ENCODE measurements around the gene CCNY.

Gene CCNY

GRCh38 chr10:35487336-35488034 is 151.2 kb downstream of the CCNY start:
- no peak for TF ChIP-seq SIN3A (IDR thresholded peaks at IDR 0.05; ENCODE audit: borderline replicate concordance, insufficient read depth, low read length)
- TF ChIP-seq, protein P1, sequence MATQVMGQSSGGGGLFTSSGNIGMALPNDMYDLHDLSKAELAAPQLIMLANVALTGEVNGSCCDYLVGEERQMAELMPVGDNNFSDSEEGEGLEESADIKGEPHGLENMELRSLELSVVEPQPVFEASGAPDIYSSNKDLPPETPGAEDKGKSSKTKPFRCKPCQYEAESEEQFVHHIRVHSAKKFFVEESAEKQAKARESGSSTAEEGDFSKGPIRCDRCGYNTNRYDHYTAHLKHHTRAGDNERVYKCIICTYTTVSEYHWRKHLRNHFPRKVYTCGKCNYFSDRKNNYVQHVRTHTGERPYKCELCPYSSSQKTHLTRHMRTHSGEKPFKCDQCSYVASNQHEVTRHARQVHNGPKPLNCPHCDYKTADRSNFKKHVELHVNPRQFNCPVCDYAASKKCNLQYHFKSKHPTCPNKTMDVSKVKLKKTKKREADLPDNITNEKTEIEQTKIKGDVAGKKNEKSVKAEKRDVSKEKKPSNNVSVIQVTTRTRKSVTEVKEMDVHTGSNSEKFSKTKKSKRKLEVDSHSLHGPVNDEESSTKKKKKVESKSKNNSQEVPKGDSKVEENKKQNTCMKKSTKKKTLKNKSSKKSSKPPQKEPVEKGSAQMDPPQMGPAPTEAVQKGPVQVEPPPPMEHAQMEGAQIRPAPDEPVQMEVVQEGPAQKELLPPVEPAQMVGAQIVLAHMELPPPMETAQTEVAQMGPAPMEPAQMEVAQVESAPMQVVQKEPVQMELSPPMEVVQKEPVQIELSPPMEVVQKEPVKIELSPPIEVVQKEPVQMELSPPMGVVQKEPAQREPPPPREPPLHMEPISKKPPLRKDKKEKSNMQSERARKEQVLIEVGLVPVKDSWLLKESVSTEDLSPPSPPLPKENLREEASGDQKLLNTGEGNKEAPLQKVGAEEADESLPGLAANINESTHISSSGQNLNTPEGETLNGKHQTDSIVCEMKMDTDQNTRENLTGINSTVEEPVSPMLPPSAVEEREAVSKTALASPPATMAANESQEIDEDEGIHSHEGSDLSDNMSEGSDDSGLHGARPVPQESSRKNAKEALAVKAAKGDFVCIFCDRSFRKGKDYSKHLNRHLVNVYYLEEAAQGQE (IDR thresholded peaks at IDR 0.05; ENCODE audit: insufficient read depth in 1 of 2, low read depth in 2 of 2, low read length in 2 of 2) = no peak
- no peak for TF ChIP-seq FOXP2 (optimal IDR thresholded peaks at IDR 0.05; ENCODE audit: borderline replicate concordance, extremely low read depth, extremely low read length, insufficient read depth)
- TF ChIP-seq TAF1 (IDR thresholded peaks at IDR 0.05; ENCODE audit: borderline replicate concordance, insufficient read depth, low read length) = no peak
- no peak for TF ChIP-seq POLR2AphosphoS5 (IDR thresholded peaks at IDR 0.05; ENCODE audit: low read depth, low read length)

DNA sequence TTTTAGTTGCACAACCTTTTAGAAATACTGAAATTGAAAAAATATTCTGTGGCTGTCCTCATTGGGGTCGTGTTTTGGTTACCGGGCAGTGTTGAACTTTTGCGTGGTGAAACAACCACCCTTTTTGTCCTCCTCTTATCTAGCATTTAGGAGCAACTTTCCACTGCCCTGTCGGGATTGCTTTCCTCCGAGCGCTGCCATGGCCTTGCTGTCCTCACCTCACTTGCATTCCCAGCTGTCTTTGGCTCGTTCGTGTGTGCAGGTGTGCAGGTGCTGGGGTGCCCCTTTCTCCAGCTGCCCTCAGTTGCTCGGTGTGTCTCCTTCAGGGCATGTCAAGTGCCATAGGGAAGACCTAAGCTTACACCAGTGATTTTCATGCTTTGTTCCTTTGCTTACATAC is 151.9 kb downstream of the CCNY start:
- TF ChIP-seq TAF1 (IDR thresholded peaks at IDR 0.05; ENCODE audit: borderline replicate concordance, insufficient read depth, low read length) (no peak), SIN3A (IDR thresholded peaks at IDR 0.05; ENCODE audit: borderline replicate concordance, insufficient read depth, low read length) (no peak), FOXP2 (optimal IDR thresholded peaks at IDR 0.05; ENCODE audit: borderline replicate concordance, extremely low read depth, extremely low read length, insufficient read depth) (no peak), POLR2AphosphoS5 (IDR thresholded peaks at IDR 0.05; ENCODE audit: low read depth, low read length) (no peak)
- TF ChIP-seq, protein P1 (IDR thresholded peaks at IDR 0.05; ENCODE audit: insufficient read depth in 1 of 2, low read depth in 2 of 2, low read length in 2 of 2) = no peak

GRCh38 chr10:35492386-35493195 is 156.3 kb downstream of the CCNY start:
- TF ChIP-seq FOXP2 (optimal IDR thresholded peaks at IDR 0.05; ENCODE audit: borderline replicate concordance, extremely low read depth, extremely low read length, insufficient read depth) = no peak
- TF ChIP-seq POLR2AphosphoS5 (IDR thresholded peaks at IDR 0.05; ENCODE audit: low read depth, low read length) = no peak
- TF ChIP-seq, protein P1 (IDR thresholded peaks at IDR 0.05; ENCODE audit: insufficient read depth in 1 of 2, low read depth in 2 of 2, low read length in 2 of 2) = no peak
- TF ChIP-seq TAF1 (IDR thresholded peaks at IDR 0.05; ENCODE audit: borderline replicate concordance, insufficient read depth, low read length) = no peak
- TF ChIP-seq SIN3A (IDR thresholded peaks at IDR 0.05; ENCODE audit: borderline replicate concordance, insufficient read depth, low read length) = no peak

DNA sequence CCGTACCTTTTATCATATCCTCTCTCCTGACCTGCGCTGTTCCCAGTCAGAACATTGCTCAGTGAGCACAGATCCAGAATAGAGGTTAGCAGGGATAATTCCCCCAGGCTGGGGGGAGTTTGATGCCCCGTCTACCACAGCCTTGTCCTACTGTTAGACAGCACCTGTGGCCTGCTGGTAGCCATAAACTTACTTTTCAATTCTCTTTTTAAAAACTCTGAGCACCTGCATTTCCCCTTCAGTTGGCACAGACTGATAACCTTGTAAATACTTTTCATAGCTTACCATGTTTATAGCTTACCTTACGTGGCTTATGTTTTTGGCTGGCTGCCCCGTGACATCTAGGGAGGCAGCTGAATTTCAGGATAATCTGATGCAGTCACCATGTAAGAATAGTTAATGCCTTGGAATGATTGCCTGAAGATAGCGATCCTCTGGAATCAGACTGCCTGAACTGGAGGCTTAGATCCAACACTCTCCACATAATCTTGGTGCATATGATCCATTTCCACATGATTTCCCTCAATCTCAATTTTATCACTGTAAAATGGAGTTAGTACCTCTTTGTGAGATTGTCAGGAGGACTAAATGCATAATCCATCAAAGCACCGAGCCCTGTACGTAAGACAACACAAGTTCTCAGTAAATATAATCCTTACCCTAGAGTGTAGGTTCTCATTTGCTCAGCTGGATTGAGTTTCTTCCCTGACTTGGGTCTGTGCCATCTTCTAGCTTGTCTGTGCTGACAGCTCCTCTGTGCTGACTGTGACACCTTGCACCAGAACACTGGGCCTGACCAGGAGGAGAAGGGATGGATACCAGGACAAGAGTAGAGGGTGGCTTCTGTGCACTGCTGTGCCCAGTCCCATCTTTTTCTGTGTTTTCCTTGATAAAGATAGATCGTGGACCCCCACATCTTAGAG is 157.1 kb downstream of the CCNY start:
- no peak for TF ChIP-seq SIN3A (IDR thresholded peaks at IDR 0.05; ENCODE audit: borderline replicate concordance, insufficient read depth, low read length)
- TF ChIP-seq, protein P1 (IDR thresholded peaks at IDR 0.05; ENCODE audit: insufficient read depth in 1 of 2, low read depth in 2 of 2, low read length in 2 of 2) = no peak
- no peak for TF ChIP-seq TAF1 (IDR thresholded peaks at IDR 0.05; ENCODE audit: borderline replicate concordance, insufficient read depth, low read length)
- TF ChIP-seq FOXP2 (optimal IDR thresholded peaks at IDR 0.05; ENCODE audit: borderline replicate concordance, extremely low read depth, extremely low read length, insufficient read depth) = no peak
- TF ChIP-seq POLR2AphosphoS5 (IDR thresholded peaks at IDR 0.05; ENCODE audit: low read depth, low read length) = no peak
